HepG2 (cell line): ENCODE data around the gene NFX1. TPM values are rescaled to one million over a fixed set of nuclear protein-coding genes. Genes with fewer than 3 reads are reported as not detected.

Experiments
- ETV6 ChIP-seq: sonication (generic); formaldehyde crosslinking; conservative IDR thresholded peaks from 2 replicates; pipeline ENCODE4 v1.4.0; 2020; ENCODE audit warnings: missing genetic modification reagents
- FOXA1 ChIP-seq, 2 experiments: fragments of 450-650 bp in 1 of 2; sonication (generic) in 1 of 2; formaldehyde crosslinking in 1 of 2; IDR thresholded peaks; 2 replicates each; pipeline versions ENCODE4 v1.4.0 to v1.6.1; 2016 to 2020; ENCODE audit warnings: missing genetic modification reagents in 1 of 2
- HNRNPLL ChIP-seq: fragments of 200-400 bp; formaldehyde crosslinking; IDR thresholded peaks from 2 replicates; pipeline ENCODE4 v1.6.1; 2017; ENCODE audit warnings: mild to moderate bottlenecking, low read depth, low read length; ENCODE audit not compliant: poor library complexity, severe bottlenecking
- LCORL ChIP-seq, 2 experiments: fragments of 450-650 bp in 1 of 2; sonication (generic) in 1 of 2; formaldehyde crosslinking in 1 of 2; IDR thresholded peaks; 2 replicates each; pipeline versions ENCODE4 v1.5.0 to v1.6.1; 2017 to 2020; ENCODE audit warnings: antibody characterized with exemption in 1 of 2, missing genetic modification reagents in 1 of 2
- NFKBIZ ChIP-seq: IDR thresholded peaks from 2 replicates; pipeline ENCODE4 v1.6.1; 2018; ENCODE audit warnings: missing genetic modification reagents, missing compliant biosample characterization
- SMAD1 ChIP-seq: sonication (generic); formaldehyde crosslinking; IDR thresholded peaks from 2 replicates; pipeline ENCODE4 v1.4.0; 2020; ENCODE audit warnings: missing genetic modification reagents, low read depth, mild to moderate bottlenecking, borderline replicate concordance
- SP5 ChIP-seq: IDR thresholded peaks from 2 replicates; pipeline ENCODE4 v1.6.1; 2016; ENCODE audit warnings: low read depth, borderline replicate concordance
- SRSF9 ChIP-seq: fragments of 200-400 bp; formaldehyde crosslinking; IDR thresholded peaks from 2 replicates; pipeline ENCODE4 v1.6.1; 2018; ENCODE audit warnings: borderline replicate concordance, mild to moderate bottlenecking, low read depth, low read length; ENCODE audit not compliant: insufficient read depth, poor library complexity, severe bottlenecking
- ZNF562 ChIP-seq: sonication (generic); formaldehyde crosslinking; IDR thresholded peaks from 2 replicates; pipeline ENCODE4 v1.8.0; 2022; ENCODE audit warnings: missing genetic modification reagents, borderline replicate concordance
- ZNF652 ChIP-seq: IDR thresholded peaks from 2 replicates; pipeline ENCODE4 v1.6.1; 2016; ENCODE audit warnings: low read depth, borderline replicate concordance
- polyA plus RNA-seq, 8 experiments: library from polyadenylated mRNA; depleted of rRNA in 3 of 8; stranded (reverse) in 7 of 8; unstranded in 1 of 8; fragments of >200 nt; fragmentation: Illumina TruSeq in 4 of 8; extraction: Trizol in 4 of 8; gene quantifications; 2 replicates each; pipeline versions ENCODE4 v1.2.1 to v1.2.3, GENCODE V29; 2011 to 2016; ENCODE audit warnings: low read depth in 4 of 8, missing spikeins in 1 of 8, mixed read lengths in 1 of 8; ENCODE audit not compliant: insufficient read depth in 1 of 8
- total RNA-seq, 5 experiments: library from RNA; depleted of rRNA; stranded (reverse); fragments of >200 nt; fragmentation: Illumina TruSeq; extraction: Trizol; gene quantifications; 2 replicates each; pipeline ENCODE4 v1.2.3, GENCODE V29; 2016; ENCODE audit warnings: low read depth in 1 of 5
- TF ChIP-seq, protein P1 (sequence below): sonication (generic); formaldehyde crosslinking; IDR thresholded peaks from 2 replicates; pipeline ENCODE4 v1.5.1; 2020; ENCODE audit warnings: mild to moderate bottlenecking, missing genetic modification reagents, moderate library complexity
- TF ChIP-seq, protein P2 (sequence below): sonication (generic); formaldehyde crosslinking; IDR thresholded peaks from 2 replicates; pipeline ENCODE4 v1.8.1; 2023; ENCODE audit warnings: mild to moderate bottlenecking, missing genetic modification reagents, borderline replicate concordance
- TF ChIP-seq, protein P3 (sequence below): sonication (generic); formaldehyde crosslinking; IDR thresholded peaks from 2 replicates; pipeline ENCODE4 v1.5.0; 2020; ENCODE audit warnings: mild to moderate bottlenecking, missing genetic modification reagents
- TF ChIP-seq, protein P4 (sequence below): sonication (generic); formaldehyde crosslinking; IDR thresholded peaks from 2 replicates; pipeline ENCODE4 v1.4.0; 2020; ENCODE audit warnings: missing genetic modification reagents
- TF ChIP-seq, protein P5 (sequence below): sonication (generic); formaldehyde crosslinking; IDR thresholded peaks from 2 replicates; pipeline ENCODE4 v1.8.0; 2022; ENCODE audit warnings: missing genetic modification reagents, low read depth, mild to moderate bottlenecking, borderline replicate concordance
- TF ChIP-seq, protein P6 (sequence below): sonication (generic); formaldehyde crosslinking; IDR thresholded peaks from 2 replicates; pipeline ENCODE4 v1.4.0; 2020; ENCODE audit warnings: missing genetic modification reagents

NFX1 gene
- total and polyA plus RNA-seq, 2 of the 13 experiments (the other 11 are each of a cell fraction or from before 2014, with no cell fraction given) = 23.9 to 27.5 TPM

DNA sequence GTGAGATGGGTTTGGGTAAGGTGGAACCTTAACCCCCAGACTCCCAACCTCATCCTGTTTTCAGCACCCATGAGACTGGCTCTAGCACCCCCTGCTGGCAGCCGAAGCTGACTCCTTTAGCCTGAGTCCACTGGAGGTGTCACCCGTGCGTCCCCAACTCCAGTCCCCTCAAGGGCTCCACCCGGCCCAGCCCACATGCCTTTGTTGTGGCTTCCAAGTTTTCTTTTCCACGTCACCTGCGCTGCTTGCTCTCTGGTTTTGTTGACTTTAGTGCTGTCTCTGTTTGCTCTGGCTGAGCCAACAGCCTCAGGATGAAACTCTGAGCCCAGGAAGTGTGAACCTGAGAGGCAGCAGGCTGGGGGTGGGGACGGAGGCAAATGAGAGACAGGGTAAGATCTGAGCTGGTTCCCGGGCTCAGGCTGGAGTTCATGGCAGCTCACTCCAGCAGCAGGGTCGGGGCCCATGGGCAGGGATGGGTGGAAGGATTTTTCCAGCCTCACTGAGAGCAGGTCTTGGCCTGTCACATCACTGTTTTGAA lies 125.3 kb downstream of the NFX1 start (continued):
- TF ChIP-seq, protein P1, sequence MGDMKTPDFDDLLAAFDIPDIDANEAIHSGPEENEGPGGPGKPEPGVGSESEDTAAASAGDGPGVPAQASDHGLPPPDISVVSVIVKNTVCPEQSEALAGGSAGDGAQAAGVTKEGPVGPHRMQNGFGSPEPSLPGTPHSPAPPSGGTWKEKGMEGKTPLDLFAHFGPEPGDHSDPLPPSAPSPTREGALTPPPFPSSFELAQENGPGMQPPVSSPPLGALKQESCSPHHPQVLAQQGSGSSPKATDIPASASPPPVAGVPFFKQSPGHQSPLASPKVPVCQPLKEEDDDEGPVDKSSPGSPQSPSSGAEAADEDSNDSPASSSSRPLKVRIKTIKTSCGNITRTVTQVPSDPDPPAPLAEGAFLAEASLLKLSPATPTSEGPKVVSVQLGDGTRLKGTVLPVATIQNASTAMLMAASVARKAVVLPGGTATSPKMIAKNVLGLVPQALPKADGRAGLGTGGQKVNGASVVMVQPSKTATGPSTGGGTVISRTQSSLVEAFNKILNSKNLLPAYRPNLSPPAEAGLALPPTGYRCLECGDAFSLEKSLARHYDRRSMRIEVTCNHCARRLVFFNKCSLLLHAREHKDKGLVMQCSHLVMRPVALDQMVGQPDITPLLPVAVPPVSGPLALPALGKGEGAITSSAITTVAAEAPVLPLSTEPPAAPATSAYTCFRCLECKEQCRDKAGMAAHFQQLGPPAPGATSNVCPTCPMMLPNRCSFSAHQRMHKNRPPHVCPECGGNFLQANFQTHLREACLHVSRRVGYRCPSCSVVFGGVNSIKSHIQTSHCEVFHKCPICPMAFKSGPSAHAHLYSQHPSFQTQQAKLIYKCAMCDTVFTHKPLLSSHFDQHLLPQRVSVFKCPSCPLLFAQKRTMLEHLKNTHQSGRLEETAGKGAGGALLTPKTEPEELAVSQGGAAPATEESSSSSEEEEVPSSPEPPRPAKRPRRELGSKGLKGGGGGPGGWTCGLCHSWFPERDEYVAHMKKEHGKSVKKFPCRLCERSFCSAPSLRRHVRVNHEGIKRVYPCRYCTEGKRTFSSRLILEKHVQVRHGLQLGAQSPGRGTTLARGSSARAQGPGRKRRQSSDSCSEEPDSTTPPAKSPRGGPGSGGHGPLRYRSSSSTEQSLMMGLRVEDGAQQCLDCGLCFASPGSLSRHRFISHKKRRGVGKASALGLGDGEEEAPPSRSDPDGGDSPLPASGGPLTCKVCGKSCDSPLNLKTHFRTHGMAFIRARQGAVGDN = peak; percentile 86
- no peak for TF ChIP-seq SRSF9
- TF ChIP-seq, protein P2, sequence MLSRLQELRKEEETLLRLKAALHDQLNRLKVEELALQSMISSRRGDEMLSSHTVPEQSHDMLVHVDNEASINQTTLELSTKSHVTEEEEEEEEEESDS (CRISPR knock-in tag) = no peak
- no peak for TF ChIP-seq ZNF562 (CRISPR knock-in tag)
- TF ChIP-seq, protein P3, sequence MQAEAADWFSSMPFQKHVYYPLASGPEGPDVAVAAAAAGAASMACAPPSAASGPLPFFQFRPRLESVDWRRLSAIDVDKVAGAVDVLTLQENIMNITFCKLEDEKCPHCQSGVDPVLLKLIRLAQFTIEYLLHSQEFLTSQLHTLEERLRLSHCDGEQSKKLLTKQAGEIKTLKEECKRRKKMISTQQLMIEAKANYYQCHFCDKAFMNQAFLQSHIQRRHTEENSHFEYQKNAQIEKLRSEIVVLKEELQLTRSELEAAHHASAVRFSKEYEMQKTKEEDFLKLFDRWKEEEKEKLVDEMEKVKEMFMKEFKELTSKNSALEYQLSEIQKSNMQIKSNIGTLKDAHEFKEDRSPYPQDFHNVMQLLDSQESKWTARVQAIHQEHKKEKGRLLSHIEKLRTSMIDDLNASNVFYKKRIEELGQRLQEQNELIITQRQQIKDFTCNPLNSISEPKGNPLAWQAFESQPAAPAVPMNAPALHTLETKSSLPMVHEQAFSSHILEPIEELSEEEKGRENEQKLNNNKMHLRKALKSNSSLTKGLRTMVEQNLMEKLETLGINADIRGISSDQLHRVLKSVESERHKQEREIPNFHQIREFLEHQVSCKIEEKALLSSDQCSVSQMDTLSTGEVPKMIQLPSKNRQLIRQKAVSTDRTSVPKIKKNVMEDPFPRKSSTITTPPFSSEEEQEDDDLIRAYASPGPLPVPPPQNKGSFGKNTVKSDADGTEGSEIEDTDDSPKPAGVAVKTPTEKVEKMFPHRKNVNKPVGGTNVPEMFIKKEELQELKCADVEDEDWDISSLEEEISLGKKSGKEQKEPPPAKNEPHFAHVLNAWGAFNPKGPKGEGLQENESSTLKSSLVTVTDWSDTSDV (CRISPR knock-in tag) = no peak; the same call in 1 of the 2 replicates
- TF ChIP-seq SP5 = peak; percentile 100
- TF ChIP-seq, protein P4, sequence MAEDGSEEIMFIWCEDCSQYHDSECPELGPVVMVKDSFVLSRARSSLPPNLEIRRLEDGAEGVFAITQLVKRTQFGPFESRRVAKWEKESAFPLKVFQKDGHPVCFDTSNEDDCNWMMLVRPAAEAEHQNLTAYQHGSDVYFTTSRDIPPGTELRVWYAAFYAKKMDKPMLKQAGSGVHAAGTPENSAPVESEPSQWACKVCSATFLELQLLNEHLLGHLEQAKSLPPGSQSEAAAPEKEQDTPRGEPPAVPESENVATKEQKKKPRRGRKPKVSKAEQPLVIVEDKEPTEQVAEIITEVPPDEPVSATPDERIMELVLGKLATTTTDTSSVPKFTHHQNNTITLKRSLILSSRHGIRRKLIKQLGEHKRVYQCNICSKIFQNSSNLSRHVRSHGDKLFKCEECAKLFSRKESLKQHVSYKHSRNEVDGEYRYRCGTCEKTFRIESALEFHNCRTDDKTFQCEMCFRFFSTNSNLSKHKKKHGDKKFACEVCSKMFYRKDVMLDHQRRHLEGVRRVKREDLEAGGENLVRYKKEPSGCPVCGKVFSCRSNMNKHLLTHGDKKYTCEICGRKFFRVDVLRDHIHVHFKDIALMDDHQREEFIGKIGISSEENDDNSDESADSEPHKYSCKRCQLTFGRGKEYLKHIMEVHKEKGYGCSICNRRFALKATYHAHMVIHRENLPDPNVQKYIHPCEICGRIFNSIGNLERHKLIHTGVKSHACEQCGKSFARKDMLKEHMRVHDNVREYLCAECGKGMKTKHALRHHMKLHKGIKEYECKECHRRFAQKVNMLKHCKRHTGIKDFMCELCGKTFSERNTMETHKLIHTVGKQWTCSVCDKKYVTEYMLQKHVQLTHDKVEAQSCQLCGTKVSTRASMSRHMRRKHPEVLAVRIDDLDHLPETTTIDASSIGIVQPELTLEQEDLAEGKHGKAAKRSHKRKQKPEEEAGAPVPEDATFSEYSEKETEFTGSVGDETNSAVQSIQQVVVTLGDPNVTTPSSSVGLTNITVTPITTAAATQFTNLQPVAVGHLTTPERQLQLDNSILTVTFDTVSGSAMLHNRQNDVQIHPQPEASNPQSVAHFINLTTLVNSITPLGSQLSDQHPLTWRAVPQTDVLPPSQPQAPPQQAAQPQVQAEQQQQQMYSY (CRISPR knock-in tag) = peak; percentile 75
- peak; percentile 95 for TF ChIP-seq FOXA1 (IDR thresholded peaks at IDR 0.05)
- peak; percentile 100 for TF ChIP-seq FOXA1 (CRISPR knock-in tag; IDR thresholded peaks at IDR 0.05)
- 0 out of 2 replicates have a peak, but pooled peaks have one; percentile 58 for TF ChIP-seq ETV6
- TF ChIP-seq LCORL (IDR thresholded peaks at IDR 0.05) = no peak
- peak; percentile 96 for TF ChIP-seq LCORL (CRISPR knock-in tag; IDR thresholded peaks at IDR 0.05)
- TF ChIP-seq HNRNPLL = peak; percentile 70
- peak; percentile 53; the same call in 1 of the 2 replicates for TF ChIP-seq SMAD1 (CRISPR knock-in tag)
- TF ChIP-seq ZNF652 = peak; percentile 63
- TF ChIP-seq, protein P5, sequence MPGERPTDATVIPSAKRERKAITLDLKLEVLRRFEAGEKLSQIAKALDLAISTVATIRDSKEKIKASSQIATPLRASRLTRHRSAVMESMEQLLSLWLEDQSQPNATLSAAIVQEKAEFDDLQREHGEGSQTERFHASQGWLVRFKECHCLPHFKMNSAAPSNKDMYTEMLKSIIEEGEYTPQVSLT (CRISPR knock-in tag) = 0 out of 2 replicates have a peak, but pooled peaks have one; percentile 89
- TF ChIP-seq, protein P6, sequence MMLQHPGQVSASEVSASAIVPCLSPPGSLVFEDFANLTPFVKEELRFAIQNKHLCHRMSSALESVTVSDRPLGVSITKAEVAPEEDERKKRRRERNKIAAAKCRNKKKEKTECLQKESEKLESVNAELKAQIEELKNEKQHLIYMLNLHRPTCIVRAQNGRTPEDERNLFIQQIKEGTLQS (CRISPR knock-in tag) = peak; percentile 87
- TF ChIP-seq NFKBIZ (CRISPR knock-in tag) = peak; percentile 96
